VCaP (cell line): ENCODE data around the gene PLPPR2.
"Not testable (repeated sequence)": the region's sequence is repeated elsewhere in the genome, so short reads cannot be mapped to it uniquely, and the experiment has no call there.

Experiments
- H3K27ac ChIP-seq: fragments of 450-650 bp; 2 replicates; pipeline ENCODE4 v1.5.1; 2017
- CTCF ChIP-seq: fragments of 450-650 bp; conservative IDR thresholded peaks from 2 replicates; pipeline ENCODE4 v1.5.1; 2017; ENCODE audit warnings: mild to moderate bottlenecking, moderate library complexity

The PLPPR2 gene

GRCh38 chr19:11355160-11356073 is at the start of gene PLPPR2:
Gene PLPPR2, plus strand, starts transcription at chr19:11355432. Its CDS starts 2,242 bp downstream, at chr19:11357674.
- TF ChIP-seq CTCF: no peak
- H3K27ac ChIP-seq: peak within 1 kb of the TSS; percentile 52; the same call in 1 of the 2 replicates

GRCh38 chr19:11306337-11306736 is 48.9 kb upstream of the PLPPR2 start:
- no peak for TF ChIP-seq CTCF
- no peak overlapping the region for H3K27ac ChIP-seq

GRCh38 chr19:11320278-11320995 is 34.8 kb upstream of the PLPPR2 start:
- H3K27ac ChIP-seq: not testable (repeated sequence)

- H3K27ac ChIP-seq: no peak overlapping the region
- no peak for TF ChIP-seq CTCF
These were observed 33.8 kb upstream of the PLPPR2 start for GRCh38 chr19:11321191-11322126.

- TF ChIP-seq CTCF: no peak
- H3K27ac ChIP-seq: 0 out of 2 replicates have a peak overlapping the region, but pooled peaks have one; percentile 83
These were observed 32.8 kb upstream of the PLPPR2 start for GRCh38 chr19:11322269-11323024.

- peak overlapping the region; percentile 83 for H3K27ac ChIP-seq
- TF ChIP-seq CTCF: no peak
These were observed 31.6 kb upstream of the PLPPR2 start for GRCh38 chr19:11323601-11324078.
